Measurements from ENCODE around the gene GALNTL6. TPM values are rescaled to one million over a fixed set of nuclear protein-coding genes. Genes with fewer than 3 reads are reported as not detected.

The GALNTL6 gene
- total and polyA plus RNA-seq, 2 donors (not counting 1 experiment from before 2014, with no cell fraction given): 0.99 to 1.1 TPM

DNA sequence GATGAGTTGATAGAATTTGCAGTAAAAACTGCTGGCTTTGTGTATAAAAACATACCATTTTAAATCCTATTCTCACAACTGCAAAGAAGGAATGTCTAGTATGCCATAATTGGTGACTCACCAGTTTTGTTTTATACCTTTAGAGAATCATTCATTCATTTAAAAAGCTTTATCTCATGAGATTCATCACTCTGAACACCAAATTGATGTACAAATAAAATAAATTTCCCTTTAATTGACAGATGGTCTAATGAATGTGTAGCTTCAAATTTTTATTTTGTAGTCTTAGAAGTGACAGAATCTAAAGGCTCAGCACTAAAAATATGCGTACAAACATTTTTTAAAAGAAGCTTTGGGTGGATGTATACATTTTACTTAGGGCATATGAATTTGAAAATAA lies 492.5 kb downstream of the GALNTL6 start:
- Mint-ChIP-seq H3K27me3 (no peaks in the 10 kb centered on the region), H3K27ac (no peak overlapping the region), H3K4me1 (no peaks in the 10 kb centered on the region), H3K4me3 (no peak overlapping the region), H3K9me3 (ENCODE audit: insufficient read depth) (peaks cover 3% of the 10 kb centered on the region)
- Histone ChIP-seq H3K27me3 (replicated peaks in 1 of 4; ENCODE audit: control extremely low read depth in 1 of 4, control insufficient read depth in 3 of 4, insufficient read depth in 4 of 4, low read length in 3 of 4) (no peaks in the 10 kb centered on the region), H3K79me2 (ENCODE audit: control insufficient read depth, insufficient read depth, low read length) (no peaks in the 10 kb centered on the region), H4K20me1 (ENCODE audit: control insufficient read depth, insufficient read depth, low read length, poor library complexity, severe bottlenecking) (no peaks in the 10 kb centered on the region), H3K4me1 (ENCODE audit: control insufficient read depth in 2 of 2, insufficient read depth in 2 of 2, low read length in 2 of 2) (no peaks in the 10 kb centered on the region), H3K36me3 (replicated peaks in 1 of 2; ENCODE audit: control extremely low read depth in 1 of 2, control insufficient read depth in 1 of 2, extremely low read depth in 1 of 2, insufficient read depth in 2 of 2, low read length in 1 of 2) (no peaks in the 10 kb centered on the region), H2AFZ (ENCODE audit: insufficient read depth, low read depth, low read length, poor library complexity, severe bottlenecking) (no peak overlapping the region), H3K4me3 (ENCODE audit: control extremely low read depth in 1 of 5, extremely low read depth in 1 of 5, insufficient read depth in 1 of 5, low read depth in 2 of 5, low read length in 4 of 5) (no peak overlapping the region), H3K9ac (ENCODE audit: low read length) (no peak overlapping the region), H3K9me3 (ENCODE audit: control extremely low read depth in 1 of 3, control insufficient read depth in 2 of 3, insufficient read depth in 1 of 3, low read length in 2 of 3) (peaks cover 0 to 2% (median 0%) of the 10 kb centered on the region in 3 donors), H3K4me2 (replicated peaks; ENCODE audit: low read depth, low read length, poor library complexity, severe bottlenecking) (no peak overlapping the region), H3K27ac (ENCODE audit: low read length in 2 of 2) (no peak overlapping the region)
- intact Hi-C loops (cut with micrococcal nuclease): no loop called here
- ATAC-seq (ENCODE audit: low read depth): no peak
- ChIA-PET CTCF (no interaction called here), POLR2A (no interaction called here)
- WGBS (ENCODE audit: insufficient coverage): no CpG with 5 or more reads among the region's 1 CpG
- DNase-seq: no peak
- TF ChIP-seq CTCF (IDR thresholded peaks at IDR 0.05) (no peak), EZH2 (IDR thresholded peaks at IDR 0.05; ENCODE audit: borderline replicate concordance, insufficient read depth, low read depth, low read length, poor library complexity, severe bottlenecking) (no peak)

DNA sequence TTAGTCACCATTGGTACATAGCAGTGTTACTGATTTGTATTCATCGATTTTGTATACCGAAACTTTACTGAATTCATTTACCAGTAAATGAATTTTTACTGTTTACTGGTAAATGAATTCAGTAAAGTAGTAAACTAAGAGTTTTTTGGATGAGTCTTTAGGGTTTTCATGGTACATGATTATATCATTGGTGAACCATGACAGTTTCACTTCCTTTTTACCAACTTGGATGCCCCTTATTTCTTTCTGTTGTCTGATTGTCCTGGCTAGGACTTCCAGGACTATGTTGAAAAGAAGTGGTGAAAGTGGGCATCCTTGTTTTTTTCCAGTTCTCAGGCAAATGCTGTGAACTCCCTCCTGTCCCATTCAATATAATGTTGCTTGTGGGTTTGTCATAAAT lies 494.9 kb downstream of the GALNTL6 start:
- no peak overlapping the region for H2AFZ ChIP-seq (ENCODE audit: insufficient read depth, low read depth, low read length, poor library complexity, severe bottlenecking)
- H3K4me1 ChIP-seq (ENCODE audit: control insufficient read depth in 2 of 2, insufficient read depth in 2 of 2, low read length in 2 of 2): no peaks in the 10 kb centered on the region
- no peak overlapping the region for H3K27ac Mint-ChIP-seq
- no peaks in the 10 kb centered on the region for H3K9me3 ChIP-seq (ENCODE audit: control extremely low read depth in 1 of 3, control insufficient read depth in 2 of 3, insufficient read depth in 1 of 3, low read length in 2 of 3)
- no peaks in the 10 kb centered on the region for H3K27me3 Mint-ChIP-seq
- WGBS (ENCODE audit: insufficient coverage): no CpG with 5 or more reads among the region's 2 CpGs
- no peak overlapping the region for H3K27ac ChIP-seq (ENCODE audit: low read length in 2 of 2)
- POLR2A ChIA-PET: no interaction called here
- H3K4me3 ChIP-seq (ENCODE audit: control extremely low read depth in 1 of 5, extremely low read depth in 1 of 5, insufficient read depth in 1 of 5, low read depth in 2 of 5, low read length in 4 of 5): no peak overlapping the region
- H3K27me3 ChIP-seq (replicated peaks in 1 of 4; ENCODE audit: control extremely low read depth in 1 of 4, control insufficient read depth in 3 of 4, insufficient read depth in 4 of 4, low read length in 3 of 4): no peaks in the 10 kb centered on the region
- no peak overlapping the region for H3K9ac ChIP-seq (ENCODE audit: low read length)
- intact Hi-C loops (cut with micrococcal nuclease): no loop called here
- H3K4me3 Mint-ChIP-seq: no peak overlapping the region
- DNase-seq: no peak
- no peaks in the 10 kb centered on the region for H3K79me2 ChIP-seq (ENCODE audit: control insufficient read depth, insufficient read depth, low read length)
- H3K4me2 ChIP-seq (replicated peaks; ENCODE audit: low read depth, low read length, poor library complexity, severe bottlenecking): no peak overlapping the region
- H4K20me1 ChIP-seq (ENCODE audit: control insufficient read depth, insufficient read depth, low read length, poor library complexity, severe bottlenecking): no peaks in the 10 kb centered on the region
- no peaks in the 10 kb centered on the region for H3K4me1 Mint-ChIP-seq
- TF ChIP-seq EZH2 (IDR thresholded peaks at IDR 0.05; ENCODE audit: borderline replicate concordance, insufficient read depth, low read depth, low read length, poor library complexity, severe bottlenecking): no peak
- no peaks in the 10 kb centered on the region for H3K36me3 ChIP-seq (replicated peaks in 1 of 2; ENCODE audit: control extremely low read depth in 1 of 2, control insufficient read depth in 1 of 2, extremely low read depth in 1 of 2, insufficient read depth in 2 of 2, low read length in 1 of 2)
- no peak for ATAC-seq (ENCODE audit: low read depth)
- CTCF ChIA-PET: no interaction called here
- peaks cover 3% of the 10 kb centered on the region for H3K9me3 Mint-ChIP-seq (ENCODE audit: insufficient read depth)
